Superior temporal gyrus (tissue), 1 donor: Measurements from ENCODE around the gene IL1RAPL1.
A peak's percentile ranks its signal among the peaks of the same experiment; 100 is the strongest.

Source experiments
- DNase-seq: peaks from one replicate; pipeline ENCODE4 v3.0.0-alpha.2; 2016; ENCODE audit errors: extremely low spot score

IL1RAPL1 gene

DNA sequence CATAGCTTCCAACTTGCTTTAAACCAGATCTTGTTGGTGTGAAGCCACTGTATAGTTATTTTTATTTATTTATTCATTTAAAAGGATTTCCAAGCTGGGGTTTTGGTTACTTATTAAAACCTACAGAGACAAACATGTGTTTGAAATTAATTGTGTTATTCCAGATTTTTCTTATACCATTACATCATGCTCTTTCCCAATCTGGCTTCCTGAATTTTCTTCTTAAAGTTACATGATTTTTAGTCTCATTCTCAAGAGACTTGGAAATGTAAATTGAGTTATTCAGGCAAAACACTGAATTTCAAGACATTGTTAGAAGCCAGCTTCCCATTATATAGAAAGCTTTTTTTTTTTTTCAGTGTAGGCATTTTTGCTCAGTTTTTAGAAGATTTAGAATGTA lies 381.9 kb downstream of the IL1RAPL1 start:
- no peak for DNase-seq

DNA sequence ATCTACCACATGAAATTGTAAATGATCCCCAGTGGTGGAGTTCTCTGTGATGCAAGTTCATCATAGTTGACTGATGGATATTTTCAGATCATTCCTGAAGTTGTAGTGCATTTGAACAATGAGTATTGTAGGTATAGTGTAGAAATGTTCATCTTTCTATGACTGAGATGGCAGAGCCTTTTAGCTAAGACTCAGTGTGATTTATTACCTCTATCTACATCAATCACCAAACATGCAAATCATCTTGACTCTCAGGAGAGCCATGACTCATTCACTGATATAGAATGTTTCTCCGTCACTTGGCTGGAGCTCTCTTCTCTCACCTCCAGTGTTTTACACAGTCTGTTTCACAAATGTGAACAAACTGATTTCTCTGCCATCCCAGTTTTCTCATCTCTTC lies 392.6 kb downstream of the IL1RAPL1 start:
- DNase-seq = no peak

- DNase-seq = no peak
Measured at GRCh38 chrX:28981952-28982351, 394.7 kb downstream of the IL1RAPL1 start.

DNA sequence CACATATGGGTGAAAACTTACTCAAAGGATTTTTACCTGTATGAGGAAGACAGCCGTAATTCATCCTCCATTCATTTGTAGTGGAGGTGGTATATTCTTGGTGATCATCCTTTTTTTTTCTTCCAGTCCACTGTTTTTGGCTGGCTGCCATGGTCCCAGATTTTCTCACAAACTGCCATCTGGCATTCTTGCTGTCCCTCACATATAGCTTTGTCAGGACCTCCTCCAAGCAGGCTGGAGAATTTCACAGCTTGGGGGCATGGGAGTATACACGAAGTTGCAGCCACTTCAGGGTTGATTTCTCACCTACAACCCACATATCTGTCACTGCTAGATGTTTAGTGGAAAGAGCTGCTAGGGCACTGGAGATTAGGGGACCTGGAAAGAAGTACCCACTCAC lies 401.0 kb downstream of the IL1RAPL1 start:
- no peak for DNase-seq

DNA sequence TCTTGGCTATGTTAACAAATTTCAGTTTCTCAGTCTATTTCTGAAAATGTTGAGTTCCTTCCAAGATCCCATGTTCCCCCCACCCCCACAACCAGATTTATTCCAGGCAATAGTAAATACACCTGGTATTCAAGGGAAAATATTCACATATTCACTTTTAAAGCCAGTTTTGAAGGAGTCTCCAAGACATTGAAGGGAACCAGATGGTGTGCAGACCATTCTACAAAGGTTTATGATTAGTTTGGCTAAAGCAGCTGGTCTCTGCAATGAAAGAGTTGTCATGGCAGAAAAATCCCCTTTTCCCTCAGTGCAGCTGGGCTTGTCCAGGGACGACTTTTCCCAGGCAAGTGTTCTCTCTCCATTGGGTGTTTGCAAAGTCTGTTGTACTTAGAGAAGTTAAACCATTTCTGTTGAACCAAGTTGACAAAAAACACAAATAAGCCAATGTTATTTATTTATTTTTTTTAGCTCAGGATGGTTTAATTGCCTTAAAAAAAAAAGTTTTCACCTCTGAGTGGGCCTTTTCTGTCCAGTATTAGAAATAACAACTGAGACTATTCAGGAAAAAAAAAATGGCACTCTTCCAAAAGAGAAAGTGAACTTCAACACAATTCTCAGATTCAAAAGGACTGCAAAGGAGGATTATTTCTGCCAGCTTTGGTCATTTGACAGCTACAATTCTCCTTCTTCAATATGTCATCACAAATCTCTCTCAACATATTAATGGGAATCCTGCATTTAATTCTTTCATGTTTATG lies 410.6 kb downstream of the IL1RAPL1 start:
- DNase-seq = no peak

GRCh38 chrX:28998609-28999135 lies 411.4 kb downstream of the IL1RAPL1 start:
- no peak for DNase-seq

DNA sequence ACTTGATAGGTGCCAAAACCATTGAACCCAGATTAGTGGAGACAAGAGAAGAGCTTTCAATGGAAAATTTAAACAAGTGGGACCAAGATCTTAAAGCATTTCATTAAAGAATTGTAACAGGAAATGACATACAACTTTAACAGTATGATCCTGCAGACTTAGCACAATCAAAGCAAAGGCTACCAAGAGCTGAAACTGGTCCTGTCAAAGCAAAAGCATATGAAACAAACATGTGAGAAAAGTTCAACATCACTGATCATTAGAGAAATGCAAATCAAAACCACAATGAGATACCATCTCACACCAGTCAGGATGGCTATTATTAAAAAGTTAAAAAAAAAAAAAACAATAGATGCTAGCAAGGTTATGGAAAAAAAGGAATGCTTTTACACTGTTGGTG lies 425.6 kb downstream of the IL1RAPL1 start:
- DNase-seq = no peak

DNA sequence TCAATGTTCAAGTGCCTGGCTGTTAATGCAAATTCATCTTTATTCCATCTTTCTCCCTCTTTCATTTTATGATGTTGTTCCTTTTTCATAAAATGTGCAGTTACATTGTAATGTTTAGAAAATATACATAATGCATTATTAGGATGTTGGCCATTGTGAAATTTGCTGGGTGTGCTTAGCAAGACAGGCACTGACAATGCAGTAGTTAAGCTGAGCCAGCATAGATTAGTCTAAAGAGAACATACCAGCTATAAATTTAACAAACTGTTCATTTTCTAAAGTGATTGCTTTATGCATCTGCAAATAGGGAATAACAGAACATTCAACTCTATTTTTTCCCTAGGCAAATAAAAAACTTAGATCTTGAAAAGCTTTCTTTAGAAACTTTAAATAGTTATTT lies 436.0 kb downstream of the IL1RAPL1 start:
- DNase-seq = no peak

DNA sequence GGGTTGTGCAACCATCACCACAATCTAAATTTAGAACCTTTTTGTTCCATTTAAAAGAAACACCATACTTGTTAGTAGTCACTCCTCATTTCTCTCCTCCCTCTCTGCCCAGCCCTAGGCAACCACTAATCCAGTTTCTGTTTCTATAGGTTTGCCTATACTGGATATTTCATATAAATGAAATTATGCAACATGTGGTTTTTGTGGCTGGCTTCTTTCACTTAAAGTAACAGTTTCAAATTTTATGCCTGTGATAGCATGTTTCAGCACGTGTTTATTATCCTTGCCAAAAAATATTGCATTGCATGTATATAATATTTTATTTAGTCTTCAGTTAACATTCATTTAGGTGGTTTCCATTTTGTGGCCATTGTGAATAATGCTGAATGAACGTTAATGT lies 437.6 kb downstream of the IL1RAPL1 start:
- DNase-seq = no peak

DNA sequence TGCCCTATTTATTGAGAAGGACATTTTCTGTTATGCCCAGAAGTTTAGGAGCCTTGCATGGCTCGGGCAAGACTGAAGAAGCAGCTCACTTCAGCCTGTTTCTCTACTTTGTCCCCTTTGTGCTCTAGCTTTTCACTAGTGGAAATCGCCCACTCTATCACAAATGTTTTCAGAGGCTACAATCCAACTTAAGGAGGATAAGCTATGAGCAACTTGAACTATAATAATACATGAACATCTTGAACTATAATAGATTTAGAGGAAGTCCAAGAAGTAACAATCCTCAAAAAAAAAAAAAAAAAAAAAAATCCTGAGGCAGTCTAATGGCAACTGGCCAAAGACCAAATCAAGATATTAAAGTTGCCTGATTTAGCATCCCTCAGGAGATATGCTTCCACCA lies 452.3 kb downstream of the IL1RAPL1 start:
- no peak for DNase-seq

DNA sequence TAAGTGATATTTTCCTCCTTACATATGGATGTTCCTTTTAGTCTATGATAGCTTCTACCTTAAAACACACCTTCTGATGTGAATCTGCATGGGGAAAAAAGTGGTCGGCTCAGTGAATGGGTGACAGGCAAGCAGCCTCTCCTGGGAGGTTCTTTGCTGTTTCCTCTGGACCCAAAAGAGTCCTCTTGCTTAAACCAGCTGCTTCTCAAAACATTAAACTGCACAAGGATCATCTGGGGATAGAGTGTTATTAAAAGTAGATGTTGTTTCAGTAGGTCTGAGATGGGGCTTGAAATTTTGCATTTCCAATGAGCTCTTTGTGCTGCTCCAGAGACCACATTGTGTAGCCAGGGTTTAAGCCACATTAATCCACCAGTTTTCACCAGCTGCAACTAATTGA lies 452.9 kb downstream of the IL1RAPL1 start:
- no peak for DNase-seq

DNA sequence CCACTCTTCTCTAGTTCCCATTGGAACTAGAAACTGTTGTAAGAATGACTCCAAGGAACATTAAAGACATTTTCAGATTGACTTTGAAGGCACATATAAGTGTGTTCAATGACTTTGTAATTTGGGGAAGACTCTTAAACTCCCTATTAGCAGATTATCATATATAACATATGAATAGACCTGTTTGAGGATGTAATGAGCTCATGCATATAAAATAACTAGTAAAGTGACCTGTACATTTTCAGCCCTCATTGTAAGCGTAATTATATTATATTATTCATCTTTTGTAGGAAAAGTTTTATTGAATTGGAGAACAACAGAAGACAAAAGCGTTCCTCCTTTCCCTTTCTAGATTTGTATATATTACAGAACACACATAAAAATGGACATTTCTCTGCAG lies 455.1 kb downstream of the IL1RAPL1 start:
- no peak for DNase-seq

DNA sequence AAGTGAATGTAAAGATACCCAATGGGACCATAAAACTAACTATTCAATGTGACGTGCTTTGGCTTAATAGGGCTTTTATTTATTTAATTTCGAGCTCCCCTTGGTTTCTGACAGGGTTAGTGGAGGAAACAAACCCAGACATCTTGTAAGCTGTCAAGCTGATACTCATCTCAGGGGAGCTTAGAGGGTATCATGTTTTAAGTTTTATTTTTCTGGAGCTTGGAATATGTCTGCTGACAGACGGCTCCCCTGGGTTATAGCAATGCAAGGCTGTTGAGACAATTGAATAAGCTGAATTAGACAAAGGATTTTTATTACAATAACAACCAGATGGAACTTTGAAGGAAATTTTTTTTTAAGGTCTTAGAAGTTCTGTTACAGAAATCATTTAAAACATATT lies 456.5 kb downstream of the IL1RAPL1 start:
- no peak for DNase-seq

- no peak for DNase-seq
Measured at GRCh38 chrX:29044423-29045184, 457.4 kb downstream of the IL1RAPL1 start.

DNA sequence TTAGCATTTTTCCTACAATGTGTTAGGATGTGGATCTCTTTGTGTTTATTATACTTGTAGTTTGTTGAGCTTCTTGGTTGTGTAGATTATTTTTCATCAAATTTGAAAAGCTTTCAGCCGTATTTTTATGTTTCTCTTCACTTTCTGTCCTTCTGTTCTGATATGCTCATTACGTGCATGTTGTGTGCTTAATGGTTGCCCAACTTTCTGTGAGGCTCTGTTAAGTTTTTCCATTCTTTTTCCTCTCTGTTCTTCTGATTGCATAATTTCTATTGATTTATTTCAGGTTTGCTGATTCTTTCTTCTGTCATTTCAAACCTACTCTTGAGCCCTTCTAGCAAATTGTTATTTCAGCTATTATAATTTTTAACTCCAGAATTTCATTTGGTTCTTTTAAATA lies 478.2 kb downstream of the IL1RAPL1 start:
- DNase-seq = no peak

- DNase-seq = no peak
Measured at GRCh38 chrX:29066516-29066915, 479.3 kb downstream of the IL1RAPL1 start.

GRCh38 chrX:29067351-29067750 lies 480.1 kb downstream of the IL1RAPL1 start:
- DNase-seq = peak; percentile 44

GRCh38 chrX:29071525-29072320 lies 484.5 kb downstream of the IL1RAPL1 start:
- DNase-seq = no peak

- DNase-seq = no peak
Measured at GRCh38 chrX:29082558-29082957, 495.3 kb downstream of the IL1RAPL1 start.

- DNase-seq = no peak
Measured at GRCh38 chrX:29083823-29084222, 496.6 kb downstream of the IL1RAPL1 start.

GRCh38 chrX:29090811-29091210 lies 503.6 kb downstream of the IL1RAPL1 start:
- DNase-seq = peak; percentile 73

DNA sequence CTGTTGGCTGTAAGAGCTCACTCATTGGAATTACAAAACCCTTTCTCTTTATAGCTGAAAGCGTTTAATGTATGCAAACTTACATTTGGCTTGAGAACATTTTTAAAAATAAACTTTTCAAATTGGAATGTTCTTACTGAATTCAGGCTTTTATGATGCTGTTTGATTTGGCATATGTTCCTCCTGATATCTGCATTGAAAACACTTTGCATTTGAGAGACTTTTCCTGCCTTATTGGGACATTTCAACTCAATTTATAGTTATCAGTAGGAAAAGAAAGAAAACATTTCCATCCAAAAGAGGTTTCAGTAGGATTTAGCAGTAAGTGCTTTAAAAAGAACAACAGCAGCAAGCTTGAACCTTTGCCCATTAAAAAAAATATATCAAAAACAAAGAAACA lies 520.0 kb downstream of the IL1RAPL1 start:
- peak; percentile 24 for DNase-seq
